Measurements from ENCODE around the gene CCT6A. TPM values are rescaled to one million over a fixed set of nuclear protein-coding genes. Genes with fewer than 3 reads are reported as not detected.
"Not testable (repeated sequence)": the region's sequence is repeated elsewhere in the genome, so short reads cannot be mapped to it uniquely, and the experiment has no call there.

Gene CCT6A
- total RNA-seq, 4 donors from 2014 or later = 60.0 to 99.0 (median 77.9) TPM

DNA sequence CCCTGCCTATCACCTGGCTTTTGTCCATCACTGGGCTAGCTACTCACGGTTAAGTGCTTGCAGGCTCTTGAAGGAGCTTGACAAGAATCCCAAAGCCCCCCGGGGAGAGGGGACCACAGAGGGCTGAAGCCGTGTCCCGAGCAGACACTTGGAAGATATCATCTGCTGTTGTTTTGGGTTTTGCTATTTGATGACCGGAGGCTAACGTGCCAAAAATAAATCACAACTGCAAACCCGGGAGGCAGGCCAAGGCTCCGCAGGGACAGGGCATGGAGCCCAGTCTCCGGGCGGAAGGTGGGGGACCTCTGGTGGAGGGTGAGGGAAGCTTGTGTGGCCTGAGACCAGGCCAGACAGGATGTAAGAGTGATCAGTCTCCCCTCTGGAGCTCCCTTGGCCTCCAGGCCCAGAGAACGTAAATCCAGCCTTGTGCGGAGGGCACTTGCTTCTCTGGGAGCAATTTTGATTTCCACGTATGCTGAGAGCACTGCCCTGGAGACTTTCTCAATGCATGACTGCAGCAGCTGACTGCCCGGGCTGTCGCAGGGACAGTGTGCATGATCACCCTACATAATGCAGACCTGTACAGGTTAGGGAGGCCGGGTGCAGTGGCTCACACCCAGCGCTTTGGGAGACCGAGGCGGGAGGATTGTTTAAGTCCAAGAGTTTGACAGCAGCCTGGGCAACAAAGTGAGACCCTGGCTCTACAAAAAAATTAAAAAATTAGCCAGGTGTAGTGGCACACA lies 41.4 kb downstream of the CCT6A start, which contains the start of gene PHKG1:
PHKG1 (minus strand) TSS at position 164 of the 743 bp plus-strand sequence. CDS start 4,011 bp downstream, outside the sequence.
- WGBS, 2 donors = 36 to 45% methylated on average over 19 of the region's 19 CpGs
- H3K27ac ChIP-seq = peak within 1 kb of the TSS in 2 of 4 donors; percentile 21 to 48

DNA sequence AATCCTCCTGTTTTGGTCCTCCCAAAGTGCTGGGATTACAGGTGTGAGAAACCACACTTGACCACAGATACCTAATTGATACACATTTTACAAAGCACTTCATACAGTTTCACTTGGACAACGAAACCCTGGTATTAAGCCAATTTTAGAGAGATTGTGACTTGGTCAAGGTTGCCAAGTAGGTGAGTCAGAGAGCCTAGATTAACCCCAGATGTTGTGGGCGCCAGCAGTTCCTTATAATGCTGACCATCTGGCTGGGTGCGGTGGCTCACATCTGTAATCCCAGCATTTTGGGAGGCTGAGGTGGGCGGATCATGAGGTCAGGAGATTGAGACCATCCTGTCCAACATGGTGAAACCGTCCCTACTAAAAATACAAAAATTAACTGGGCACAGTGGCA lies 46.1 kb downstream of the CCT6A start:
- no peaks in the 10 kb centered on the region for H3K27me3 ChIP-seq
- no peaks in the 10 kb centered on the region for H3K9me3 ChIP-seq
- no peak for TF ChIP-seq POLR2A (IDR thresholded peaks at IDR 0.05)
- peak in 1 of 2 donors; percentile 46 for TF ChIP-seq EP300 (IDR thresholded peaks at IDR 0.05)
- TF ChIP-seq, protein P1, sequence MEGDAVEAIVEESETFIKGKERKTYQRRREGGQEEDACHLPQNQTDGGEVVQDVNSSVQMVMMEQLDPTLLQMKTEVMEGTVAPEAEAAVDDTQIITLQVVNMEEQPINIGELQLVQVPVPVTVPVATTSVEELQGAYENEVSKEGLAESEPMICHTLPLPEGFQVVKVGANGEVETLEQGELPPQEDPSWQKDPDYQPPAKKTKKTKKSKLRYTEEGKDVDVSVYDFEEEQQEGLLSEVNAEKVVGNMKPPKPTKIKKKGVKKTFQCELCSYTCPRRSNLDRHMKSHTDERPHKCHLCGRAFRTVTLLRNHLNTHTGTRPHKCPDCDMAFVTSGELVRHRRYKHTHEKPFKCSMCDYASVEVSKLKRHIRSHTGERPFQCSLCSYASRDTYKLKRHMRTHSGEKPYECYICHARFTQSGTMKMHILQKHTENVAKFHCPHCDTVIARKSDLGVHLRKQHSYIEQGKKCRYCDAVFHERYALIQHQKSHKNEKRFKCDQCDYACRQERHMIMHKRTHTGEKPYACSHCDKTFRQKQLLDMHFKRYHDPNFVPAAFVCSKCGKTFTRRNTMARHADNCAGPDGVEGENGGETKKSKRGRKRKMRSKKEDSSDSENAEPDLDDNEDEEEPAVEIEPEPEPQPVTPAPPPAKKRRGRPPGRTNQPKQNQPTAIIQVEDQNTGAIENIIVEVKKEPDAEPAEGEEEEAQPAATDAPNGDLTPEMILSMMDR (IDR thresholded peaks at IDR 0.05) = no peak
- WGBS, 2 donors = 48 to 69% methylated on average over 5 of the region's 5 CpGs
- H3K27ac ChIP-seq = no peak overlapping the region
- DNase-seq (ENCODE audit: low spot score in 2 of 2) = peak; percentile 43 to 63
- peaks cover 0 to 19% (median 3%) of the 10 kb centered on the region in 4 donors for H3K4me1 ChIP-seq
- H3K4me3 ChIP-seq = no peak overlapping the region
- H3K36me3 ChIP-seq = peaks cover 0 to 58% (median 15%) of the 10 kb centered on the region in 3 donors

More for the DNA sequence above, 41.4 kb downstream of the CCT6A start, which contains the start of gene PHKG1:
- no peak within 1 kb of the TSS for H3K4me3 ChIP-seq
- H3K4me1 ChIP-seq = peaks cover 0 to 29% (median 13%) of the 10 kb centered on the region in 4 donors
- TF ChIP-seq, protein P1 (IDR thresholded peaks at IDR 0.05) = peak in 3 of 5 experiments; percentile 24 to 49 (median 28)
- TF ChIP-seq POLR2A (IDR thresholded peaks at IDR 0.05) = no peak
- peak; percentile 23 to 24 for TF ChIP-seq EP300 (IDR thresholded peaks at IDR 0.05)
- H3K27me3 ChIP-seq = no peaks in the 10 kb centered on the region
- H3K36me3 ChIP-seq = peaks cover 0 to 37% (median 0%) of the 10 kb centered on the region in 3 donors
- DNase-seq (ENCODE audit: low spot score in 2 of 2) = peak; percentile 56 to 64
- no peaks in the 10 kb centered on the region for H3K9me3 ChIP-seq

DNA sequence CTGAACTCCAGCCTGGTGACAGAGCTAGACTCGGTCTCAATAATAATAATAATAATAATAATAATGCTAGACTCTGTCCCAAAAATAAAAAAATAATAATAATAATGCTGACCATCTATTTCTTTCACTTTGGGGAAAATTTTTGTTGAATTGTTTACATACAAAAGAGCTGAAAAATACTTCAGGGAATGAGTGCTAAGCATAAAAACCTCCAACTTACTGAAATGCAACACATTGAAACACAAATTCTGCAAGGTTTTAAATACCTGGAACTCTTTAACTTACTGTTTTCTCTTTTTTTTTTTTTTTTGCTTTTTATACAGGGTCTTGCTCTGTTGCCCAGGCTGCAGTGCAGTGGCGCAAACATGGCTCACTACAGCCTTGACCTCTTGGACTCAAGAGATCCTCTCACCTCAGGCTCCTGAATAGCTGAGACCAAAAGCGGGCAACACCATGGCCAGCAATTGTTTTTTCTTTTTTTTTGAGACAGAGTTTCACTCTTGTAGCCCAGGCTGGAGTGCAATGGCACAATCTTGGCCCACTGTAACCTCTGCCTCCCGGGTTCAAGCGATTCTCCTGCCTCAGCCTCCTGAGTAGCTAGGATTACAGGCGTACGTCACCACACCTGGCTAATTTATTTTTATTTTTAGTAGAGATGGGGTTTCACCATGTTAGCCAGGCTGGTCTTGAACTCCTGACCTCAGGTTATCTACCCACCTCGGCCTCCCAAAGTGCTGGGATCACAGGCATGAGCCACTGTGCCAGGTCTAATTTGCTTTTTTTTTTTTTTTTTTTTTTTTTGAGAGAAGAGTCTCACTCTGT lies 46.8 kb downstream of the CCT6A start:
- H3K9me3 ChIP-seq; H3K4me3 ChIP-seq; H3K27ac ChIP-seq; DNase-seq (ENCODE audit: low spot score in 2 of 2); H3K27me3 ChIP-seq: not testable (repeated sequence)
- Histone ChIP-seq H3K4me1 (peaks cover 0 to 12% (median 0%) of the 10 kb centered on the region in 4 donors), H3K36me3 (peaks cover 0 to 65% (median 18%) of the 10 kb centered on the region in 3 donors)
- WGBS, 2 donors = 90 to 92% methylated on average over 8 of the region's 8 CpGs

DNA sequence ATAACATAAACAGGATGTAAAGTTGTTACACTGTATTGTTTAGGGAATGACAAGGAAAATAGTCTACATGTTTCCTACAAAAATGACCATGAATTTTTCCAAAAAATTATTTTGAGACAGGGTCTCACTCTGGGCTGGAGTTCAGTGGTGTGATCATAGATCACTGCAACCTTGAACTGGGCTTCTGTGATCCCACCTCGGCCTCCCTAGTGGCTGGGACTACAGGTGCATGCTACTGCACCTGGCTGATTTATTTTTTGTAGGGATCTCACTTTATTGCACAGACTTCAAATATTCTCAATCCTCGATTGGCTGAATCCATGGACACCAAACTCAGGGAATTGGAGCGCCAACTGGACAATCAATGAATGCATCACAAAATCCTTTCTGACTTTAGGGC lies 48.1 kb downstream of the CCT6A start:
- no peak overlapping the region for H3K27ac ChIP-seq
- H3K36me3 ChIP-seq = peaks cover 0 to 75% (median 18%) of the 10 kb centered on the region in 3 donors
- peaks cover 0 to 19% (median under 1%) of the 10 kb centered on the region in 4 donors for H3K4me1 ChIP-seq
- H3K27me3 ChIP-seq = no peaks in the 10 kb centered on the region
- DNase-seq (ENCODE audit: low spot score in 2 of 2) = no peak
- 92 to 96% methylated on average over 3 of the region's 3 CpGs for WGBS, 2 donors
- H3K4me3 ChIP-seq = no peak overlapping the region
- no peaks in the 10 kb centered on the region for H3K9me3 ChIP-seq
- TF ChIP-seq, protein P1 (IDR thresholded peaks at IDR 0.05) = no peak
- TF ChIP-seq EP300 (IDR thresholded peaks at IDR 0.05) (no peak), POLR2A (IDR thresholded peaks at IDR 0.05) (no peak)

DNA sequence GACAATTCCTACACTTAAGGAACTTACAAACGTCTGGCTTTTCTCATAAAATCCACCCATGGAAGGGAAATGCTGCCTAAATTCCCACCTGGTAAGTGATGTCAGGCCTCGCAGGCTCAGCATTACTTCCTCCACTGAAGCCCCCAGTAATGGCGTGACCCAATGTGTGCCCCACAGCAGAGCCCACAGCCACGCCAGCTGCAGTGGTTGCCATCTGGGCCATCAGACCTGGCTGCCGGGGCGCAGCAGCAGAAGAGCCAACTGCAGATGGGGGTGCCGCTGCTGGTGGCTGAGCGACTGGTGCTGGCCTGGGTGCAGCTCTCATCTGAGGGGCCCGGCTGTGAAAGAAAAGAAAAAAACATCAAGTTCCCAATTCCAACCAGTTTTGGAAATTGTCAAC lies 52.6 kb downstream of the CCT6A start:
- not testable (repeated sequence) for H3K9me3 ChIP-seq; DNase-seq (ENCODE audit: low spot score in 2 of 2); H3K27ac ChIP-seq; H3K27me3 ChIP-seq; H3K4me3 ChIP-seq
- Histone ChIP-seq H3K4me1 (peaks cover 0 to 24% (median 9%) of the 10 kb centered on the region in 4 donors), H3K36me3 (peaks cover 0 to 52% (median 18%) of the 10 kb centered on the region in 3 donors)
- WGBS, 2 donors = 84 to 86% methylated on average over 9 of the region's 9 CpGs

Measured in tibial nerve (tissue), 4 donors.